Hematopoietic multipotent progenitor cell treated with erythropoietin and hydrocortisone succinate and interleukin-3 and kit ligand, for 4 days (in vitro differentiated cells): ENCODE measurements around the gene CCDC69.
"Not testable (repeated sequence)": the region's sequence is repeated elsewhere in the genome, so short reads cannot be mapped to it uniquely, and the experiment has no call there.

Source experiments
- DNase-seq: peaks from one replicate; pipeline ENCODE4 v3.0.0-alpha.2; 2015

The CCDC69 gene

DNA sequence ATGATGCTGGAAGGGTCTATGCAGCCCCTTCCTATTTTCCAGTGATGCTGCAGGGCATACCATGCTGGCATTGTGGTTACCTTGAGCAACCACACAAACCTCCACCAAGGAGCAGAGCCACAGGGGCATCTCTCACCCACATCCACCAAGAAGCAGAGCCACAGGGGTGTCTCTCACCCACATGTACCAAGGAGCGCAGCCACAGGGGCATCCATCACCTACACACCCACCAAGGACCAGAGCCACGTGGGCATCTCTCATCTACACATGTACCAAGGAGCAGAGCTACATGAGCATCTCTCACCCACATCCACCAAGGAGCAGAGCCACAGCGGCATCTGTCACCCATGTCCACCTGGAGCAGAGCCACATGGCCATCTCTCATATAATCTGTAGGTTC lies 20.3 kb upstream of the CCDC69 start:
- DNase-seq = no peak

DNA sequence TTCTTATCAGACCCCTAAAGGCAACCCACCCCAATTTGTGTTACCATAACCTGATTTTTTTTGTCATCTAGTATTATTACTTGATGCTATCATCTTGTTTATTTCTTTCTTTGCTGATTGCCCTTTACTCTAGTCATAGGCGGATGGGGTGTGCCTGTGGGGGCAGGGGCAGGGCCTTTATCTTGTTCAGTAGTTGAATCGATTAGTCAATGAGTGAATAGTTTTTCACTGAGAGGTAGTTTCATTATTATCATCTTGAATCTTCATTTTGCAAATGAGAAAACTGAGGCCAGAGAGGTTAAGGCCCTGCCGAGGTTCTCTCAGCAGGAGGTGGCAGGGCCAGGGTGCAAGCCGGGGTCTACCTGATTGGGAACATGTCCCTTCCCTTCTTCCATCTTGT lies 19.7 kb upstream of the CCDC69 start:
- no peak for DNase-seq

DNA sequence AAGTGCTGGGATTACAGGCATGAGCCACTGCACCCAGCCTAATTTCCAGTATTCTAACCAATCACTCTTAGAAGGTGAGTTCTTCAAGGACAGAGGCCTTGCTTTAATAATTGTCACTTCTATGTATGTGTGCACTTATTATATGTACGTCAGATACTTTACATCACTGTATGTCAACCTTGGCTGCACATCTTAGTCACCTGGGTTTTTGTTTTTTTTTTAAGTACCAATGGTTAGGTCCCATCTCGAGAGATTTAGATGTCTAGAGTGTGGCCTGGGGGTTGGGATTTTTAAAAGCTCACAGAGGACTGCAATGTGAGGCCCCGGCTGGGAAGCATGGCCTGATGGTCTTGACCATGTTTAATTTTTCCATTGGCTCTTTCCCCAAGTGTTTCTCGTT lies 19.2 kb upstream of the CCDC69 start:
- DNase-seq = no peak

DNA sequence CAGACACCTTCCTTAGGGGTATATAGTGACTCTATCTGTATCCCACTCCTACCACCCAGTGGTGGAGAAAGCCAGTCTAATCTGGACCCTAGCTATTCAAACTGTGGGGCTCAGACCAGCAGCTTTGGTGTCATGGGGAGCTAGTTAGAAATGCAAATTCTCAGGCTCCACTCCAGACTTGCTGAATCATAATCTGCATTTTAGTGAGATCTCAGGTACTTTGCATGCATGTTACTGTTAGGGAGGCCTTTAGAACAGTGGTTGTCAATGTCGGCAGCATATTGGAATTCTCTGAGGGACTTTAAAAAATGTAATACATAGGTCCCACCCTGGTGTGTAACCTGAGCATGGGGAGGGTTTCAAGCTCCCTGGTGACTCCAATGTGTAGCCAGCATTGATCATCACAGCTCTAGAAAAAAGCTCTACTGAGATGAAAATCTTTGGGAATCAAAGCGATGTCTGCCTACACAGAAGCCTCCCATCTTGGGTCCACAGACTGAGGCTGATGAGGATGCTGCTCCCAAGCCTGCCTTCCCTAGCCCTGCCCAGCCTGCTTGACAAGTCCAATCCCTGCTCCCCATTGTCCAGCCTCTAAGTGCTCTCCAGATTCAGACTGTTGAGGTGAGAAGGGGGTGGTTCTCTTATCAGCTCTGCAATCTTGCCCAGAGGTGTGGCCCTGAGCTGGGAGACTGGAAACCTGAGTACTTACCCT lies 17.2 kb upstream of the CCDC69 start:
- peak; percentile 23 for DNase-seq

DNA sequence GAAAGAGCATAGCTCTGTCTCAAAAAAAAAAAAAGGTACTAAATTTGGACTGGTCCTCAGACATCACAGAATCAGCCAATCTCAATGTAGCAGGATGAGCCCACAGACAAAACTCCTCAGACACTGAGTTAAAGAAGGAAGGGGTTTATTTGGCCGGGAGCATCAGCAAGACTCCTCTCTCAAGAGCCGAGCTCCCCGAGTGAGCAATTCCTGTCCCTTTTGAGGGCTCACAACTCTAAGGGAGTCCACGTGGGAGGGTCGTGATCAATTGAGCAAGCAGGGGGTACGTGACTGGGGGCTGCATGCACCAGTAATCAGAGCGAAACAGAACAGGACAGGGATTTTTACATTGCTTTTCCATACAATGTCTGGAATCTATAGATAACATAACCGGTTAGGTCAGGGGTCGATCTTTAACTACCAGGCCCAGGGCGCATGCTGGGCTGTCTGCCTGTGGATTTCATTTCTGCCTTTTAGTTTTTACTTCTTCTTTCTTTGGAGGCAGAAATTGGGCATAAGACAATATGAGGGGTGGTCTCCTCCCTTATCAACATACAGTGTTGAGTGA lies 16.5 kb upstream of the CCDC69 start:
- DNase-seq = not testable (repeated sequence)

DNA sequence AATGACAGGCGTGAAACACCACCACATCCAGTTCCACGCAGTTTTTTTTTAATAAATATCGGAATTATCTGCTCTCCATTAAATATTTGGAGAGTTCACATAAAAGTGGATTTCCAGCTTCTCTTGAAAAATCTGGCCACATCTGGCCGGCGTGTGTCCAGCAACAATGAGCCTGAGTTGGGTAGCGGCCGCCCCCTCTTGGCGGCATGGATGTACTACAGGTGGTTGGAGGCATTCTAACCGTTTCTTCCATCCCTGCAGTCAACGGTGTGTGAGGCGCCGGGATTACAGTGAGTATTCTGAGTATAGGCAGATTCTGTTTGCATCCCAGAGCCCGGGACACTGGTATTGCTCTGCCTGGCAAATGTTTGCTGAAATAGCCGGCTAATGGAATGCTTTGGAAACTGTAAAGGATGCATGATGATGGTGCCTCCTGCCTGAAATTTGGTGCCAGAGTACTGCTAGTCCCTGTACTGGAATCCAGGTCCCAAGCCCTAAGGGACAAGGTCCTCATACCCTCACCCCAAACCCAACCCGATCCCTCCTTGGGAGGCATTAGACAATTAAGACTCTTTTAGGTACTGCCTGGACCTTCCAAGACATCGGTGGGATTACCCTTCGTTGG lies 15.5 kb upstream of the CCDC69 start:
- DNase-seq = peak; percentile 81

DNA sequence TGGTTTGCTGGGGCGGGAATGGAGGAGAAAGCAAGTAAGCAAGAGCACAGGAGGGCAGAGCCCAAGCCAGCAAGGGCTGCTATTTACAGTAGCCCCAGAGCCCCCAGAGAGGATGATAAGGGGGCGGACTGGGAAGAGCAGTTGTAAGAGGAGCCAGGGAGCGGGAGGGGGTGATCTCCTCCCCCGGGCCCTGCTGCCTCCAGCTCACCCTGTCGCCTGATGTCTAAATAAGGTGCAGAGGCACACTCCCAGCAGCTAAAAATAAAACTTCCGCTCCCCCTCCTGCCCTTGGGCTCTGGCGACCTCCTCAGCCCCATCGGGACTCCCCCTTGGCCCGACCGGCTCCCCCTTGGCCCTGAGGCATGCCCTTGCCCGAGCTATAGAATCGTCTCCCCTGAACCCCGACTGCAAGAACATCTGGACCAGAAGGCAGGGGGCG lies 14.4 kb upstream of the CCDC69 start:
- DNase-seq = no peak

DNA sequence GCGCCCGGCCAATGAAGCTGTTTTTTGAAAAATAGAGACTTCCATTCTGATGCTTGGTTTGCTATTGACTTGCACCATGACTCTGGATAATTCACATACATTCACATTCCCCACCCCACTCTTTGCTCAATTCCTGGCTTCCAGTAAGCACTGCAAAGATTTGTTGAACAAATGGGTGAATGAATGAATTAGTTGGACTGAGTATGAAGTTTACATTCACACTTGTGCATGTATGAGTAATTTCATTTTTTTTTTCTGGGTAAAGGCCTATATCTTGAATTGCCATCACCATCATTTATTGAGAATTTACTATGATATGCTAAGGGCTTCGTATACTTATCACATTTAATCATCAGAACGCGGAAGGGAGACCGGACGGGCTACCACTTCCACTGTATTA lies 13.8 kb upstream of the CCDC69 start:
- DNase-seq = no peak

DNA sequence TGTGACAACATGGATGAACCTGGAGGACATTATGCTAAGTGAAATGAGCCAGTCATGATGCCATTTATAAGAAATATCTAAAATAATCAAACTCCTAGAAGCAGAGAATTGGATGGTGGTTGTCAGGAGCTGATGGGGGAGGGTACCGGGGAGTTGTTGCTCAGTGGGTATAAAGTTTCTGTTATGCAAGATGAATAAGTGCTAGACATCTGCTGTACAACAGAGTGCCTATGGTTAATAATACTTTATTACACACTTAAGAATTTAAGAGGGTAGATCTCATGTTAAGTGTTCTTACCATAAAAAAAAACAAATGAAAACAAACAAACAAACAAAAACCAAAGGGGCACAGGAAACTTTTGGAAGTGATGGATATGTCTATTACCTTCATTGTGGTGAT lies 13.0 kb upstream of the CCDC69 start:
- DNase-seq = no peak

DNA sequence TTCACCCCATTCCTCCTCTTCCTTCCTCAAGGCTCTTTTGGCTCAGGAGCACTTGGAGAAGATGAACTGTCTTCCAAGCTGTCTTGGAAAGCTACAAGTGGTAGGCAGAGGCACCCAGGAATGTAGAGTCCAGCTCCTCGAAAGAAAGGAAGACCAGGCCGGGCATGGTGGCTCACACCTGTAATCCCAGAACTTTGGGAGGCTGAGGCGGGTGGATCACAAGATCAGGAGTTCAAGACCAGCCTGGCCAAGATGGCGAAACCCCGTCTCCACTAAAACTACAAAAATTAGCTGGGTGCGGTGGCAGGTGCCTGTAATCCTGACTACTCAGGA lies 11.3 kb upstream of the CCDC69 start:
- DNase-seq = not testable (repeated sequence)

DNA sequence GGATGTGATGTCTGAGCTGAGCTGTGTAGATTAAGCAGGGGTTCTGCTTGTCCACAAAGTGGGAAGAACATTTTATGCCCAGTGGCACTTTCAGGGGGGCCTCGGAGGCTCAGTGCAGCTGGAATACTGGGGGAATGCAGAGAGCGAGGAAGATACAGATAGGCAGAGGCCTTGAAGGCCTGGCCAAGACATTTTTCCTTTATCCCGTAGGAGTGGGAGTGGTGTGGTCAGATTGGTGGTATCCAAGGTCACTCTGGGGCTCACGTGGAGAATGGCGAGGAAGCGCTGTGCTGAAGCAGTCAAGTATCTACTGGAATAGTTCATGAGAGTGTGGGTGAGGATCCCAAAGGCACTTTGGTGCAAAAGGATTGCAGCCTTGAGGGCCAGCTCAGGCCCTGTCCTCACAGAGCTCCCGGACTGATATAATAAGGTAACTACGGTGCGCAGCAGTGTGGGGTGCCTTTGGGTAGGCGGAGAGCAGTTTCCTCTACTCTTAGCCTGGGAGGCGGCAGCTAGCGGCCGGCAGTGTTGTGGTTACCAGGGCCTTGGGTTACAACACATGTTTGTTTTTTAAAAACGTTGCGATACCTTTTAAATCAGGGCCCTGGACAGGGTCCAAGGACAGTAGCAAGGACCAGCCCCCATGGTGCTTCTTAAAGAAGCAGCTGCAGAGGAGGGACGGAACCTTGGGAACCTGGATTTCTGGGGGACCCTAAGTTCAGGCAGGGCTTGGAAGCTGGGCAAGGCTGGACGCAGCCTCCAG lies 10.8 kb upstream of the CCDC69 start:
- peak; percentile 86 for DNase-seq

DNA sequence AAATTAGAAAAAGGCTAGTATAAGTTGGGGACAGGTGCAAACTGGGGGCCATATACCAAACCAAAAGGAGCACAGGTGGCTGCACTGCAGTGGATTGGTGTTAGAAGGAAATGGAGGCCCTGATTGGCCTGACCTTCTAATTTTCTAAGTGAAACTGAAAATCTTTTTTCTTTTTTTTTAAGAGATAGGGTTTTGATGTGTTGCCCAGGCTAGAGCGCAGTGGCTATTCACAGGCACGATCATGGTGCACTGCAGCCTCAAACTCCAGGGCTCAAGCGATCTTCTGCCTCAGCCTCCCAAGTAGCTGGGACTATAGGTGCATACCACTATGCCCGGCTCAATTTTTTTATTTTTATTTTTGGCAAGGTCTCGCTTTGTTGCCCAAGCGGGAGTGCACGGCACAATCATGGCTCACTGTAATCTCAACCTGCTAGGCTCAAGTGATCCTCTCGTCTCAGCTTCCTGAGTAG lies 9.8 kb upstream of the CCDC69 start:
- no peak for DNase-seq

DNA sequence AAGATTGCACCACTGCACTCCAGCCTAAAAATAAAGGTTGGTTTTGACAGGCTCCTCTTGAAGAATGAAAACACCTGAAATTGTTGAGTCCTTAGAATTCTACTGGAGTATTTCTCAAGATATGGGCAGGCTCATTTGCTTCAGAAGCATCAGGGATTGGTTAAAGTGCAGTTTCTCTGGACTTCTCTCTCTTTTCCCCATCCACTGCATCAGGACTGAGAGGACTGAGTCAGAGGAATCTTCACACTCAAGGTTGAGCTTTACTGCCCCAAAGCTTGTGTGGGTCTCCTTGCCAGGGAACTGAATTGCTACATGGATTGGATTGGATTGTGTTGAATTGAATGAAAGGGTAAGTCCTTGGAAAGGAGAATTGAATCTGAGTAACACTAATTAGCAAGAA lies 7.5 kb upstream of the CCDC69 start:
- DNase-seq = no peak

DNA sequence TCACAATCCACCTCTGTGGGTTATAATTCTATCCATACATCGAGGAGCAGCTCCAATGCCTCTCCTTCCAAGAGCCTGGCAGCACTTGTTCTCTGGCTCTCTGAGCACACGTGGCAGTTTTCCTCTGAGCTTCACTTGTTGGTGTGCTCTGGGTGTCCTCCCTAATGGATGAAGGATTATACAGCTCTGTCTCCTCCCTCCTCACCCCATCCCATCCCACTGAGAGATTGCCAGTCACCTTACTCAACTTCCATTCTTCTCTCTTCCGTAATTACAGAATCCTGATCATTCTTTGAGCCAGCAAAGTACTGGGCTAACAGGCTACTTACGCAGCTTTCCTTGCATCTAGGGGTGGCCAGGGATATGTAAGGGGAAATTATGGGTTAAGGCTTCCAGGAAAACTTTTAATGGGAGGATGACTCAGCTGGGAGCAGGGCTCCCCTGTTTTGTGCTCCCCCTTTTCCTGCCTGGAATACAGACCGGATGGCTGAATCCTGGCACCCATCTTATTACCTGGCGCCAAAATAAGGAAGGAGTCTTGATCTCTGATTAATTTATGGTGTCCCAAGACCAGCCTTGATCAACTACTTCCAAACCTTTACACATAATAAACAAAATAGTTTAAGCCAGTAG lies 6.3 kb upstream of the CCDC69 start:
- DNase-seq = no peak

DNA sequence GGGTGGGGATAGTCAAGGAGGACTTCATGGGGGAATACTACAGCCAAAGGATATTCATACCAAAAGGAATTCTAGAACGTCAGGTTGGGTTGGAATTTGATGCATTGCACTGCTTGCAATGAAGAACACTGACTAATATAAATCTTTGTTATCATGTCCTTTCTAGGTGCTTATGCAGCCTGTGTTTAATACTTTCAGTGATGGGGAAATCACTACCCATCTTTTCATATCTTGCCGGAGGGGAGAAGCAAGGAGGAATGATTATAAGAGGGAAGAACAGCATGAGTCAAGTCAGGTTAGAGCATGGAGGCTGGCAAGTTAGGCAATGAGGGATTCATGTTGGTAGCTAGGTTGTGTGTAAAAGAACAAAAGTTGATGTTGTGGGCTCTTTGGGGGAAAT lies 5.1 kb upstream of the CCDC69 start:
- no peak for DNase-seq

DNA sequence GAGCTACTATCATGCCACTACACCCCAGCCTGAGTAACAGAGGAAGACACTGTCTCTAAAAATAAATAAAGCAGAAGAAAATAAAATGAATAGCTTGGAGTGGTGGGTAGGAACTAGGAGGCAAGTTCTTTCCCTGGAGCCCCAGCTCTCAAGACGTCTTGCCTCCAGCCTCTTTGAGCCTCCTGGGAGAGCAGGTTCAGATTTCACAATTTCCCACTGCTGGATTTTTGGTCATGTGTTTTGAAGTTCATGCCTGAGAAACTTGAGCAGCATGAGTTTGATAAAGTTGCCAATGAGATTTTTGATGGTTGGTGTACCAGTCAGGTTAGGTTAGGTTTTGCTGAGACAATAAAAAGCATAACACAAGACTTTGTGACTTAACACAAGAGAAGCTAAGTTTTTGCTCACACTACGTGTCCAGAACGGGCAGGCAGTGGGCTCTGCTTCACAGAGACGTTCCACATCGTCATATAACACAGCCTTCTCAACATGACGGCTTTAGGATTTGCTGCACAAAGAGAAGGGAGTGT lies 4.1 kb upstream of the CCDC69 start:
- no peak for DNase-seq

DNA sequence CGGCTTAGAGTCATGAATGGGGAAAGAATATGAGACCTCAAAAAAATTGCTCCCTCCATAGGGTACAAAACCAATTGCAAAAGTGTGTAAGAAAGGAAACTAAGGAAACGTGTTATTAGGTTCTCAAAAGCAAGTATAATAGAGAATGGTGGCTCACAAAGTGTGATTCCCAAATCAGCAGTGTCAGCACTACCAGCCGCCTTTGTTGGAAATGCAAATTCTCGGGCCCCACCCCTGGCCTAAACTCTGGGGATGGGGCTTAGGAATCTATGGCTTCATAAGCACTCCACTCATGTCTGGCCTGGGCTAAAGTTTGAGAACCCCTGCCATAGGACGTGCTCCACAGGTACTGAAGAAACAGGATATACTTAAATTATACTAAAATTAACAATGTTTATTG lies 1.6 kb upstream of the CCDC69 start:
- no peak for DNase-seq

DNA sequence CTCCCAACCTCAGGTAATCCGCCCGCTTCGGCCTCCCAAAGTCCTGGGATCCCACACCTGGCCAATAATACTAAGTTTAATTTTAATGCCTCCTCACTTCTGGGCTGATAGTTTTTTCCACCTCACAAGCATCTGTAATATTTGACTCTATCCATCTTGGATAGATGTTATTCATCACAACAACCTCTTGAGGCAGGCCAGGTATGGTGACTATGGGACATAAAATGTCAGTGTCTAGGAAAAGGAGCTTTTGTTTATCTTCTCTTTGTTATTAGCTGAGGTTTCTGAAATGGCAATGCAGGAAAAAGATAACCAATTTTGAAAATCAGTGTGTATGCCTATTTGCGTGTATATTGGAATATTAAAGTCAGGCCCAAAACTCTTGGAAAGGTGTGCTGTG lies 1.2 kb upstream of the CCDC69 start:
- DNase-seq = no peak

DNA sequence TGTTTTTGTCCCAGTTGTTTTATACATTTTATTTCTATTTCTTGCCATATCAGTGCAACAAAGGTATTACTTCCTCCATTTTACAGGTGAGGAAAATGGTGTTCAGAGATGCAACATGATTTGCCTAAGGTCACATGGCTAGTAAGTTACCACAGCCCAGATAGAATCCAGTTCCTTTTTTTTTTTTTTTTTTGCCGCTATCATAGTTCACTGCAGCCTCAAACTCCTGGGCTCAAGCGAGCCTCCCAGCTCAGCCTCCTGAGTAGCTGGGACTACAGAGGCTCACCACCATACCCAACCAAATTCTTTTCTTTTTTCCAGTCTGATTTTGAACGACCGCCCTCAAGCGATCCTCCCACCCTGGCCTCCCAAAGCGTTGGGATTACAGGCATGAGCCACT lies 480 bp upstream of the CCDC69 start:
- peak; percentile 65 for DNase-seq

DNA sequence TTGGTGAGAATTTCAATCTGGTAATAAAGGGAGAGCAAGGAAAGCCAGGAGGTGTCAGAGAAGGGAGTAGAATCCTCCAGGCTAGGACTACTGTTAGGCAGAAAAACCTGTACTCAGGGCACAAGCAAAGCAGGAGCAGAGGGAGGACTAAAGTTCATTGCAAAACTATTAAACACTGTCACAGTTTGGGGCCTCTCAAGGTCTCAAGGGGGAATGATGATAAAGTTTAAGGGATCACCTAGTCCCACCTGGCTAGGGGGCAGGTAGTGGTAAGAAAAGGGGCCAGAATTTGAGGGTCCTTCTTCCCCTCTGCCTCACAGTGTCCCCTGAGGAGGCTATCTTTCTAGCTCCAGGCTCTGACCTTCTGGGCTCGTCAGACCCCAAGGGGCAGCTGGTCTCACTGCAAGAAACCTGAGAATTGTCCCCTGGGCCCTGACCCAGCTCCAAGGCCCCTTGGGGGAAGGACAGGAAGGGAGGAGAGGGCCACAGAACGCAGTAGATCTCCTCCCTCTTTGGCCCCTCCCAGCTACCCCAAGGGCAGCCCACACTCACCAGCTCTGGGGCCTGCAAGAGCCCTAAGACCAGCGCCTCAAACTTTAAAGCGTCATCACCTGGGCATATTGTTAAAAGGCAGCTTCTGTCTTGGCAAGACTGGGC lies 974 bp downstream of the CCDC69 start:
- DNase-seq = peak; percentile 90

DNA sequence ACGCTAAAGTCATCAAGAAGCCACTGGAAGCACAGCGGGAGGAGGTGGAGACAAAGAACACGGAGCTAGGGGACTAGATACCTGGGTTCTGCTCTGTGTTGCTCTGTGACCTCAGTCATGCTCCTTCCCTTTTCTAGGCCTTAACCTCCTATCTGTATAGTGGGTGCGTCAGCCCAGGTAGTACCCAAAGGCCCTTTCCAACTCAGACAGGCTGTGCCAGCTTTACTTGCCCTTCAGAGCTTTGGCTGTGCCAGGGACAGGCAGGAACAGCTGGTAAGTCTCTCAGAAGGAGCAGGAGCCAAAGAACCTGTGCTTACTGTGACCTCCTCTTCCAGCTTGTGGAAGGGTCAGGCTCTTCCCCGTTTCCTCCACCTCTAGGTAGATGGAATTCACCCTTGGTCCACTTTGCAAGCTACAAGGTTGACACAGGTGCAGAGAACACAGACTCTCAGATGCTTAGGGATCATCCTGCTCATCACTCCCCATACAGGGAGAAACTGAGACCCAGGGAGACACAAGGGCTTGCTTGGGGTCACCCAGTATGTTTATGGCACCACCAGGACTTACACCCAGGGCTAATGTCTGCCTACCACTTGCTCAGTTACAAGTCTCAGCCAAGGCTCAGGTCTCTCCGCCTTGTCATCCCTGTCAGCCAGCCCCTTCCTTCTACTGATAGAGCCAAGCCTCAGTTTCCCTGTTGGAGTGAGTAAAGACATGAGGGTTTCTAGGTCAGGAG lies 1.7 kb downstream of the CCDC69 start:
- DNase-seq = no peak

DNA sequence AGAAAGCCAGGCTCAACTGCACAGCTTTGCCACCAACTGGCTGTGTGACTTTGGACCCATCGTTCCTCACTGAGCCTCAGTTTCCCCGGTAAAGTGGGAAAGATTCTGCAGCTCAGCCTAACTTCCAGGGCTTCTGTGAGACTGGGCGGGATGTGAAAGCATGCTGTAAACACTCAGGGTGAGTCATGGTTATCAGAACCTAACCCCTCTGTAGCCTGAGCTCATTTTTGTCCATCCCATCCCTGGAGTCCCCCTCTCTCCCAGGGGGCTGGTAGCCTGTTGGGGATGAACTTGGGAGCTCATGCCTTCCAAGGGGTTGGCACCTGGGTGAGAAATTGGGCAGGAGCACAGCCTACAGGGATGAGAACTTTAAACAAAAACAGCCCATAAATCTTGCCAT lies 2.3 kb downstream of the CCDC69 start:
- DNase-seq = no peak
